Skeletal muscle tissue (tissue), 5 donors: ENCODE measurements around the gene SLF2. TPM values are rescaled to one million over a fixed set of nuclear protein-coding genes. Genes with fewer than 3 reads are reported as not detected.

Experiments
- H3K27ac ChIP-seq: one replicate; pipeline ENCODE4 v1.7.0; 2013; ENCODE audit warnings: mild to moderate bottlenecking, low read depth, low read length, inconsistent platforms
- H3K27me3 ChIP-seq, 3 donors: one replicate each; pipeline ENCODE4 v1.7.0; 2013; ENCODE audit warnings: low read length in 3 of 3; ENCODE audit not compliant: control insufficient read depth in 3 of 3, insufficient read depth in 3 of 3
- H3K36me3 ChIP-seq, 3 donors: one replicate each; pipeline ENCODE4 v1.7.0; 2013; ENCODE audit warnings: low read length in 3 of 3; ENCODE audit not compliant: control insufficient read depth in 3 of 3, insufficient read depth in 3 of 3
- H3K4me1 ChIP-seq, 3 donors: one replicate each; pipeline ENCODE4 v1.7.0; 2013; ENCODE audit warnings: low read length in 3 of 3, mild to moderate bottlenecking in 3 of 3; ENCODE audit not compliant: control insufficient read depth in 3 of 3, insufficient read depth in 3 of 3
- H3K4me3 ChIP-seq, 3 donors: one replicate each; pipeline ENCODE4 v1.7.0; 2013; ENCODE audit warnings: low read length in 3 of 3
- H3K9ac ChIP-seq, 3 donors: one replicate each; pipeline ENCODE4 v1.7.0; 2013; ENCODE audit warnings: low read length in 3 of 3, mild to moderate bottlenecking in 3 of 3, moderate library complexity in 2 of 3, low read depth in 1 of 3
- H3K9me3 ChIP-seq, 3 donors: one replicate each; pipeline ENCODE4 v1.7.0; 2013; ENCODE audit warnings: low read length in 3 of 3; ENCODE audit not compliant: control insufficient read depth in 3 of 3
- small RNA-seq: library from RNA; depleted of rRNA; stranded (forward); fragments of <200 nt; gene quantifications from one replicate; pipeline ENCODE3, GENCODE V24; 2014
- total RNA-seq: library from RNA; depleted of rRNA; stranded (reverse); fragments of >200 nt; gene quantifications from one replicate; pipeline ENCODE4 v1.2.3, GENCODE V29; 2014
- donor health status: Osteomylitis.

Gene SLF2
- total RNA-seq, 1 donor from 2014 or later, result 98.6 TPM

DNA sequence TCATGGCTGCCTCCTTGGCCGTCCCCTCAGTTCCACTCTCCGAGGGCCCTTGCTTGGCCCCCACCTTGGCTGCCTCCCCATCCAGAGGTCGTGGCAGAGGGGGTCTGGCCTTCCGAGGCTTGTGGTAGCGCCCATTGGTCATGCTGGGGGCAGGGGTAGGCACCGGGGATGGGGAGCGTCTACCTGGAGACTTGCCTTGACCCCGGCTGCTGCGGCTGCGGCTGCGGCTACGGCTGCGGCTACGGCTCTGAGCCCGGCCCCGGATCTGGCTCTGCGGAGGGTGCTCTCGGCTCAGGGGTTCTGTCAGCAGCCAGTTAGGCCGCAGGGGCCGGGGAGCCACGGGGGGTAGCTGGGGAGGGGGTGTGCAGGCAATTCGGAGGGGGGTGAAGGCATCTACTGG lies 97.6 kb downstream of the SLF2 start:
- H3K27ac ChIP-seq, result no peak overlapping the region
- peaks cover 14 to 19% (median 16%) of the 10 kb centered on the region in 3 donors for H3K36me3 ChIP-seq
- no peaks in the 10 kb centered on the region for H3K27me3 ChIP-seq
- no peaks in the 10 kb centered on the region for H3K9me3 ChIP-seq
- no peak overlapping the region for H3K4me3 ChIP-seq
- no peak overlapping the region for H3K9ac ChIP-seq
- H3K4me1 ChIP-seq, result peaks cover 26 to 38% (median 26%) of the 10 kb centered on the region in 3 donors

DNA sequence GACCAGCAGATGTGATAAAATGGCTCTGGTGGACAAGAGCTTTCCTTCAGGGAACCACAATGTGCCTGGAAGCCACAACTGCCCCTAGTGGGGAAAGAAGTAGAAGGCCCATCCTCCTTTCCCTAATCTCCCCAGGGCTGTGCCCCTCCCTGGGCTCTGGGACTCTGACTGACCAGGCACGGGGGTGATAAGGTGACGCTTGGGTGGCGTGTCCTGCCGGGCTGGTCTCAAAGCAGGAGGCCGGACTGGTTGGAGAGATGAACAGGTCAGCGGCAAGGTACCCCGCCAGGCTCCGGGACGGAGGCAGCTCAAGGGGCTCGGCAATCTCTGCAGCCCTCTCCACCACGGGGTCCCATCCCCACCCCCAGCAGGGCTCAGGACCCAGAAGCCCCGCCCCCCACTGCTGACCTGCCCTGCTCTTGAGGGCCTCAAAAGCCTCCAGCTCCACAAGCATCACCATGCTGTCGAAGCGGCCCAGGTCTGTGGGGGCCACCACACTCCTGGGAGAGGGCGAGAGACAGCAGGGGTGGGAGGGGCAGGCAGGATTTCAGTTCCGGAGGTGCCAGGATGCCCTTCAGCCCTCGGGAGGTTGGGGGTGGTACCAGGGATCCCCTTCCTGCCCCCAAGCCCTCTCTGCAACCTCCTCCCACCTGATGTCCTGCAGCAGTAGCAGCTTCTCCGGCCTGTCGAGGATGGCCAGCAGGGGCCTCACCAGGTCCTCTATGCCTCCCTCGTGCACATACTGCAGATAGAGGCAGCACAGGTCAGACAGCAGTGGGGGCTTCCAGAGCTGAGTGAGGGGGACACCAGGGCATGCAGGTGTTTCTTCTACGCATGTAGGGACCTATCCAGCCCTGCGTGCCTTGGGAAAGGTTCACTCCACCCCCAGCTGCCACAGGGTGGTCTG lies 99.0 kb downstream of the SLF2 start:
- Histone ChIP-seq H3K4me3 (no peak overlapping the region), H3K27me3 (peaks cover 5 to 8% (median 6%) of the 10 kb centered on the region in 3 donors), H3K4me1 (peaks cover 20 to 33% (median 26%) of the 10 kb centered on the region in 3 donors), H3K36me3 (peaks cover 3 to 7% (median 7%) of the 10 kb centered on the region in 3 donors), H3K9me3 (no peaks in the 10 kb centered on the region), H3K27ac (no peak overlapping the region), H3K9ac (peak overlapping the region in 2 of 3 donors; percentile 16 to 43)

- Histone ChIP-seq H3K36me3 (no peaks in the 10 kb centered on the region), H3K4me1 (peaks cover 20 to 26% (median 26%) of the 10 kb centered on the region in 3 donors), H3K4me3 (peak overlapping the region in 1 of 3 donors; percentile 4), H3K9me3 (no peaks in the 10 kb centered on the region), H3K27ac (peak overlapping the region; percentile 19), H3K9ac (peak overlapping the region in 2 of 3 donors; percentile 32 to 41), H3K27me3 (peaks cover 7 to 12% (median 10%) of the 10 kb centered on the region in 3 donors)
These were observed 100.0 kb downstream of the SLF2 start for GRCh38 chr10:101012525-101013364.

- Histone ChIP-seq H3K9me3 (no peaks in the 10 kb centered on the region), H3K4me3 (no peak overlapping the region), H3K27me3 (peaks cover 10 to 12% (median 12%) of the 10 kb centered on the region in 3 donors), H3K4me1 (peaks cover 19 to 23% (median 21%) of the 10 kb centered on the region in 3 donors), H3K9ac (peak overlapping the region in 2 of 3 donors; percentile 32 to 41), H3K36me3 (no peaks in the 10 kb centered on the region), H3K27ac (peak overlapping the region; percentile 19)
These were observed 100.6 kb downstream of the SLF2 start for GRCh38 chr10:101013365-101013825.

DNA sequence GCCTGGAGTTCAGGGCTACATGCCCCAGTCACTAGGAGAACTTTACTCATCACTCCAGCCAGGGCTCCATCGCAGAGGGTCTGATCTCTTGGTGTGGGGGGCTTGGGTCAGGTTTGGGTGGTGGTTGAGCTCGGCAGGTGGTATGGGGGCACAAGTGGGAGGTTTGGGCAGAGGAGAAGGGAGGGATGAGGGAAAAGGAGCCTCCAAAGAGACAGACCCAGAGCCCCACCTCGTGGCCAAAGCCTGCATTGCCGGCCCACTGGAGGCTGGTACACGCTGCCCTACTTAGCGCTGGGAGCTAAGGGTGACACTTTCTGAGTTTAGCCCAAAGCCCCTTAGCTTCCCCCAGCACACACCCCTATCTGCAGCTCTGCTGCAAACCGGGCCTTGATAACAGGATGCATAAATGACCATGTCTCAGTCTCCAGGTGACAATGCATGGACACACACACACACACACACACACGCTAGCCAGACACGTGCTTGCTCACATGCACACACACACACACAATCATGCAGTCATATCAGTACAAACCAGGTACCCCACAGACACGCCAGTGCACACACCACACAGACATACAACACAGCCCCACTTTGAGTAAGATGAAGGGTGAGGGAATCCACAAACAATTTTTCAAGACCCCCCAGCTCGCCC lies 101.6 kb downstream of the SLF2 start:
- H3K27me3 ChIP-seq, result peaks cover 12 to 14% (median 14%) of the 10 kb centered on the region in 3 donors
- H3K9ac ChIP-seq, result peak overlapping the region in 1 of 3 donors; percentile 40
- peaks cover 19 to 31% (median 28%) of the 10 kb centered on the region in 3 donors for H3K4me1 ChIP-seq
- H3K36me3 ChIP-seq, result no peaks in the 10 kb centered on the region
- no peaks in the 10 kb centered on the region for H3K9me3 ChIP-seq
- no peak overlapping the region for H3K27ac ChIP-seq
- no peak overlapping the region for H3K4me3 ChIP-seq

Small RNA genes lying within 50 kb of the gene (small RNA-seq; reads per million reads assigned to genes)
- not detected for gene MIR608
- not detected for gene RF00019

Other genes starting within 250 kb of the SLF2 start
- gene PAX2, start 167.4 kb upstream of the SLF2 start, total RNA-seq, result not detected
- 0.52 TPM for gene SEMA4G, start 56.5 kb downstream of the SLF2 start, total RNA-seq
- gene MRPL43, start 74.5 kb downstream of the SLF2 start, total RNA-seq, result 41.2 TPM
- gene TWNK, start 74.6 kb downstream of the SLF2 start, total RNA-seq, result 4.2 TPM
- gene LZTS2, start 86.8 kb downstream of the SLF2 start, total RNA-seq, result 37.6 TPM
- gene PDZD7, start 118.2 kb downstream of the SLF2 start, total RNA-seq, result 1.0 TPM
- gene SFXN3, start 118.3 kb downstream of the SLF2 start, total RNA-seq, result 18.8 TPM
- gene KAZALD1, start 149.0 kb downstream of the SLF2 start, total RNA-seq, result 23.5 TPM
- not detected for gene TLX1, start 218.3 kb downstream of the SLF2 start, total RNA-seq